GM04503 (cell line): ENCODE measurements around the gene SLC37A1.
"Not testable (repeated sequence)": the region's sequence is repeated elsewhere in the genome, so short reads cannot be mapped to it uniquely, and the experiment has no call there.

Experiments
- DNase-seq: peaks from one replicate; pipeline ENCODE4 v3.0.0-alpha.2; 2012; ENCODE audit warnings: low read depth

The SLC37A1 gene

GRCh38 chr21:42595283-42596187, 81.9 kb downstream of the SLC37A1 start:
- no peak for DNase-seq

GRCh38 chr21:42596657-42597056, 83.0 kb downstream of the SLC37A1 start:
- no peak for DNase-seq

GRCh38 chr21:42597487-42598158, 84.0 kb downstream of the SLC37A1 start:
- DNase-seq: no peak

DNA sequence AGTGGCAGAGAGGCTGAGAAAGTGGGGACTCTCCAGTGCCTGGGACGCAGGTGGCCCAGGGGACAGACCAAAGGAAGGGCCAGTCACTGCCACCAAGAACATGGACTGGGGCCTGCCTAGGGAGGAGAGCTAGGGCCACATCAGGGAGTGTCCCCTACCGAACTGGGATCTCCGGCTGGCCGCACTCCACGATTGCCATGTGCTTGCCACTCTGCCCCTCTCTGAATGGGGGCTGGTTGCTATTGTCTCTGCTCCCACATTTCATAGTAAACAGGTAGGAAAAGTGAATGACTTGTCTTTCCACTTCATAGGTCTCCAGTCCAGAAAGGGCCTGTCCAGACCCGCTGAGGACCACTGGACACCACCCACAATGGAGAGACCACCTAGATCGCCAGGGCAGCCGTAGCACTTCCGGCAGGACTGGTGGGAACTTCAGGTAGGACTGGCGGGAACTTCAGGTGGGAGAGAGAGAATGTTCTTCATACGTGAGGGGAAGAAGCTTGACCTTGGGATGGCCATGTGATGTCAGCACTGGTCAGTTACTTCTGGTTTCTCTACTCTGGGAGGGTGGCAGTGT, 84.6 kb downstream of the SLC37A1 start:
- DNase-seq: no peak

DNA sequence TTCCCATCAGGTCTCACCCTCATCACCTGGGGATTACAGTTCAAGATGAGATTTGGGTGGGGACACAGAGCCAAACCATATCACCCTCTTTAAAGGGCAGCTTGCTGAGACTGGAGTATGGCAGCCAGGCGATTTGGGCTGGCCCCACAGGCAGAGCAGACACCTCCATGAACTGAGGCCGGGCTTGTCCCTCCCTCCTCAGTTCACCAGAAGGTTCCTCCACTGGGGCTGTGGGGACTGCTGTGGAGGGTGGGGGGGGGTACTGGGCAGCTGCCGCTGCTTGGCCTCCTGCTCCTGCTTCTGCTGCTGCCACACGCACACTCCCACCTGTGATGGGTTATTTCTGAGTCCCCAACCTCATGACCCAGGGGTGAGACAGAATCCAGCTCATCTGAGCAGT, 85.8 kb downstream of the SLC37A1 start:
- DNase-seq: no peak

GRCh38 chr21:42599962-42600361, 86.3 kb downstream of the SLC37A1 start:
- no peak for DNase-seq

DNA sequence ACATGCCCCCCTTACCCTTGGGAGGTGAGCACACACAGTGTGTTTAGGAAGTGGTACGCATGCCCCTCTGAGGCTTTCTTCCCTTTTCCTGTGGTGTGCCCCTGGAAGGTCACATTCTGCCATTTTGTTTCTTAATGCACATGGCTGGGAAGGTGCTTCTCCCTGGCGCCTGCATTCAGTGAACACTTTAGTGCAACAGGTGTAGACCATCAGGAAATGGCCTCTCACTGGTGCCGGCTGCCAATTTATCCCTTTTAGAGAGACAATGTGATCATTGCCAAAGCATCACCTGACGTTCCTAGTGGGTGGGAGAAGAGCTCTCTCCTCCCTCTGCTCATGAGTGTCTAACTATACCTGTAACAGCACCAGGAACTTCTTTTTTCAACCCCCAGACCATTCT, 88.0 kb downstream of the SLC37A1 start:
- no peak for DNase-seq

DNA sequence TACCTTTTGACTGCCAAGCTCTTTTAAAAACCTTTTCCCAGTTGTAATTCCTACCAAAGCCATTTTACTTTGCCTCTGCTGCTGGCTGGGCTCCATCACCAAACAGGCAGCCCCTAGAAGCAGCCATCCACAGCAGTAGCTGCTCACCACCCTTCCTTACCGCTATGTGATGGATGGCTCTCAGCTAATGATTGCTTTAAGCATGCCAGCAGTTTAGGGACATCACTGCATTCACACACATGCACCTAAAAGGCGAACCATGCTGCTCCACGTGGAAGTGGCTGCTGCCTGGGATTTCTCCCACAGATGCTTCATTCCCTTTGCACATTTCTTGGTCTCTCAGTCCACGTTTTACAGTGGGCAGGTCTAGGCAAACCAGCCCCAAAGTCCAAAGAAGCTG, 93.5 kb downstream of the SLC37A1 start:
- DNase-seq: no peak

GRCh38 chr21:42607525-42608102, 94.0 kb downstream of the SLC37A1 start:
- DNase-seq: no peak

- no peak for DNase-seq
Measured at GRCh38 chr21:42608446-42608845, 94.8 kb downstream of the SLC37A1 start.

DNA sequence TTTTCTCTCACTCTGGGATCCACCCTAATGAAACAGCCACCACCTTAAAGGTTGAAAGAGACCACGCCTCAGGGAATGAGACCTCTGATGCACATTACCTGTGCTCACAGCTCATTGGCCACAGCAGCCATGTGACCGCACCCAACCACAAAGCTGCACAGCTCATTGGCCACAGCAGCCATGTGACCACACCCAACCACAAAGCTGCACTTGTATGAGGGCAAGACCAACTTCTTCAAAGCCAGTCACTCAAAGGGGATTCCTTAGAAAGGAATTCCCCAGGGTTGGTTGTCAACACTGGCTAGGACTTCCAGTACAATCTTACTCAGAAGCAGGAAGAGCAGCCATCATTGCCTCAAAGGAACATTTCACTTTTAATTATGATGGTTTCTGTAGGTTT, 96.2 kb downstream of the SLC37A1 start:
- no peak for DNase-seq

DNA sequence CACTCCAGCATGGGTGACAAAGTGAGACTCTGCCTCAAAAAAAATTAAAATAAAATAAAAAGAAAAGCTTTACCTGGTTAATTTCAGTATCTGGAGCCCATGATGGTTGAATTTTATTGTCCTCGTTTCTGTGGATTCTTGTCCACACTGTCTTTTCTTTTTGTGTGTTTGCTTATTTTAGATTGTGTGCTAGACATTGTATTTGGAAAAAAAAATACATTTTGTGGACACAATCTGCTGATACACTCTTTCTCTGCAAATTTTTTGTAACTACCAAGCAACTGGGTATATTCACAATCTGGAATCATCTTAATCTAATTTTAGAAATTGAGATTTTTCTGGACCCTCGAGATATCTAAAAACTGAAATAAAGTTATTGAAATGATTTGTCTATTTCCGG, 98.2 kb downstream of the SLC37A1 start:
- no peak for DNase-seq

- no peak for DNase-seq
Measured at GRCh38 chr21:42612390-42612789, 98.7 kb downstream of the SLC37A1 start.

DNA sequence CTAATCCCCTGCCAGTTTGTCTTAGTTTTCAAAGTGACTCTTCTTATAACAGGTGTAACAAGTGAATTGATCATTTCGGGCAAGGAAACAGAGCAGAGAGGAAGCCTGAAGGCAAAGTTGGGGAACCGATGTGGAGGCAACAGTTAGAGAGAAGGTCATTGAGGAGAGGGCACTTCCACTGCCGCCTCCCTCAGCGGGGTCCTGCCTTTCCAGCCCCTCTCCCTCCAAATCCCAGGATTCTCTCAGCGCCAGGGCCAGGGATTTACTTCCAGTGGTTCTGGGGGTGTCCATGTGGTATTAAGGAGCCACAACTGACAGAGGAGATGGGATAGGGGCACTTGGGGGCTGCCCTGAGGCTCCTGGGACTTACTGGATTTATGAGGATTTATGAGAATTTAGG, 100.1 kb downstream of the SLC37A1 start:
- DNase-seq: no peak

- no peak for DNase-seq
Measured at GRCh38 chr21:42614396-42614795, 100.7 kb downstream of the SLC37A1 start.

DNA sequence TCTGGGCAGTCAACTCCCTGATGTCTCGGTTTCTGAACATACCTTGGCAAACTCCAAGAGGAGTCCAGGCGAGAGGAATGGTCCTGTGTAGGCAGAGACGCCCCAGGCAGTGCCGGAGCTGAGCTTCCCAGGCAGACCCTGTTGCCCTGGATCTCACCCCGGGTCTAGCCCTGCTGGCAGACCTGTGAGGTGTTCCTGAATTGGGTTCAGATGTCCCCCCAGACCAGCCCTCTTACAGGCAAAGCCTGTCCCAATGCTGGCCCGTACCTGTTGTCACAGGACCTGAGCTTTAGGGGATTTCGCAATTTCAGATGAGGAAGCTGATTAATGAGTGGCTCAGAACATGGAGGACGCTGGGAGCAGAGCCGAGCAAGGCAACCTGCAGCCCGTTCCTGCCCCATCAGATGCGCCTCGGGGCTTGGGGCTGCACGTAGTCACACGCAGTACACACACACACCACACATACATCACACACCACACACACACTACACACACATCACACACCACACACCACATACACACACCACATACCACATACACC, 101.2 kb downstream of the SLC37A1 start:
- DNase-seq: no peak

DNA sequence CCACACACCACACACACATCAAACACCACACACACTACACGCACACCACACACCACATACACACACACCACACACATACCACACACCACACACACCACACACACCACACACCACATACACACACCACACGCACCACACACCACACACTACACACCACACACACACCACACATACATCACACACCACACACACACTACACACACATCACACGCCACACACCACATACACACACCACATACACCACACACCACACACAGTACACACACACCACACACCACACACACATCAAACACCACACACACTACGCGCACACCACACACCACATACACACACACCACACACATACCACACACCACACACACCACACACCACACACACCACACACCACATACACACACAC, 101.7 kb downstream of the SLC37A1 start:
- DNase-seq: not testable (repeated sequence)

DNA sequence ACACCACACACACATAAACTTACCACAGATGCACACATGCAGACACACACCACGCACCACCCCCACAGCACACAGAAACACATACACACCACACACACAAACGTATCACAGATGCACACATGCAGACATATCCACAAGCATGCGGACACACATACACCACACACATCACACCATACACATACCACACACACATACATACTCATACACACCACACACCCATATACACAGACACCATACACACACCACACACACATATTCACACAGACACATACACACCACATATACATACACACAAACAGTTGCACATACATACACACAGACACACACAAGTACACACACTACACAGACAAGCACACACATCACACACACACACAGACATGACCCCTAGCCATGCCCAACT, 102.3 kb downstream of the SLC37A1 start:
- no peak for DNase-seq

GRCh38 chr21:42616446-42616845, 102.8 kb downstream of the SLC37A1 start:
- no peak for DNase-seq

DNA sequence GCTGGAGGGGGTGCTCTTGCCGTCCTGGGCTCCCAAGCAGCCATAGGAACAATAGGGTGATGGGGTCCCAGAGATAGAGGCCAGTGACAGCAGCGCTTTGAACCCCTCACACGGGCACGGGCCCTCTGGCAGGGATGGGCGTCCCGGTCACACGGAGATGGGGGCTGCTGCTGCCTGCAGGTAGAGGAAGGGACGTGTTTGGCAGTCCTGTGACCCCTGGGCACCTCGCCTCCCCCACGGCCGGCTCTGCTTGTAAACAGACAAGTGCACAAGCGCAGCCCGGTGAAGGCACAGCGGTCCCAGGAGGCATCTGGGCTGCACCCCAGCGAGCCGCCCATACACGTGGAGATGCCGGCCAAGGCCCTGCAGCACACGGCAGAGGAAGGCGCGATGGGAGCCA, 103.3 kb downstream of the SLC37A1 start:
- no peak for DNase-seq

DNA sequence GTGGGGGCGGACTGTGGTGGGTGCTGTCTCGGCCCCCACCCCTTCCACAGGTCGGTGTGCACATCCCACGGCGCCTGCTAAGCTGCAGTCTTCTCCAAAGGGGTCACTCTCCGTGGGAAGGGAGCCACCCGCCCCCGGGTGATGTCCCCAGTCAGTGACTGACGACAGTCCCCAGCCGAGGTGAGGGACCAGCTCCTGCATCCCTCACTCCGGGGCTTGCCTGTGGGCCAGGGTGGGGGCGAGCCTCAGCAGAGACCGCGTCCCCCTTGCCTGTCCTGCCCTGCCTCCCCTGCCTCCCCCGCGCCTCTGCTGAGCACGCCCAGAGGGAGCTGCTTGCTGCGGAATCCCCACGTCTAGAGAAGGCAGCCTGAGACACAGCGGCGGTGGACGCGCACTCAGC, 103.8 kb downstream of the SLC37A1 start:
- no peak for DNase-seq

GRCh38 chr21:42618707-42619102, 105.1 kb downstream of the SLC37A1 start:
- no peak for DNase-seq

- no peak for DNase-seq
Measured at GRCh38 chr21:42619166-42619565, 105.5 kb downstream of the SLC37A1 start.
